OCI-LY3 (cell line): ENCODE measurements around the gene KLHL42.

ENCODE experiments used
- H2AFZ ChIP-seq: fragments of 200-600, 300-600 bp; shearing (Covaris generic); 2 replicates; pipeline ENCODE4 v1.6.0; 2014; ENCODE audit warnings: antibody characterized with exemption, low read depth, low read length
- H3K27ac ChIP-seq: fragments of 200-600, 300-600 bp; sonication (generic); 2 replicates; pipeline ENCODE4 v1.5.1; 2014; ENCODE audit warnings: mild to moderate bottlenecking, low read length, moderate library complexity, mixed read lengths
- H3K27me3 ChIP-seq: fragments of 200-600, 300-600 bp; sonication (generic); 2 replicates; pipeline ENCODE4 v1.6.1; 2014; ENCODE audit warnings: low read depth, low read length, mixed read lengths
- H3K36me3 ChIP-seq: fragments of 200-600, 300-600 bp; sonication (generic); replicated peaks from 2 replicates; pipeline ENCODE3; 2014; ENCODE audit warnings: low read depth, low read length, mixed read lengths
- H3K4me1 ChIP-seq: fragments of 300-600, 200-600 bp; sonication (generic); 2 replicates; pipeline ENCODE4 v1.6.1; 2014; ENCODE audit warnings: low read length, mixed read lengths
- H3K4me2 ChIP-seq: fragments of 200-600, 300-600 bp; sonication (generic); 2 replicates; pipeline ENCODE4 v1.6.1; 2014; ENCODE audit warnings: low read length, mixed read lengths
- H3K4me3 ChIP-seq: fragments of 300-600, 200-600 bp; sonication (generic); 2 replicates; pipeline ENCODE4 v1.5.1; 2014; ENCODE audit warnings: antibody characterized with exemption, mild to moderate bottlenecking, low read length, moderate library complexity
- H3K79me2 ChIP-seq: fragments of 300-600, 200-600 bp; shearing (Covaris generic); 2 replicates; pipeline ENCODE4 v1.6.1; 2014; ENCODE audit warnings: mild to moderate bottlenecking, low read length, mixed read lengths
- H3K9ac ChIP-seq: fragments of 300-600, 200-600 bp; shearing (Covaris generic); 2 replicates; pipeline ENCODE4 v1.6.0; 2014; ENCODE audit warnings: mild to moderate bottlenecking, low read length, moderate library complexity
- H3K9me3 ChIP-seq: fragments of 200-600, 300-600 bp; shearing (Covaris generic); 2 replicates; pipeline ENCODE4 v1.6.1; 2014; ENCODE audit warnings: low read length, mixed read lengths; ENCODE audit not compliant: insufficient read depth
- H4K20me1 ChIP-seq: fragments of 200-600, 300-600 bp; sonication (generic); 2 replicates; pipeline ENCODE4 v1.6.1; 2016; ENCODE audit warnings: low read length, mixed read lengths; ENCODE audit not compliant: insufficient read depth
- EZH2phosphoT487 ChIP-seq: fragments of 200-600 bp; shearing (Covaris generic); IDR thresholded peaks from 2 replicates; pipeline ENCODE4 v1.6.1; 2018; ENCODE audit warnings: antibody characterized with exemption, mixed run types, low read depth
- TF ChIP-seq, protein P1 (sequence below): fragments of 200-600, 300-600 bp; sonication (generic); IDR thresholded peaks from 2 replicates; pipeline ENCODE4 v1.5.1; 2014; ENCODE audit warnings: antibody characterized with exemption, low read length, low read depth

The KLHL42 gene

DNA sequence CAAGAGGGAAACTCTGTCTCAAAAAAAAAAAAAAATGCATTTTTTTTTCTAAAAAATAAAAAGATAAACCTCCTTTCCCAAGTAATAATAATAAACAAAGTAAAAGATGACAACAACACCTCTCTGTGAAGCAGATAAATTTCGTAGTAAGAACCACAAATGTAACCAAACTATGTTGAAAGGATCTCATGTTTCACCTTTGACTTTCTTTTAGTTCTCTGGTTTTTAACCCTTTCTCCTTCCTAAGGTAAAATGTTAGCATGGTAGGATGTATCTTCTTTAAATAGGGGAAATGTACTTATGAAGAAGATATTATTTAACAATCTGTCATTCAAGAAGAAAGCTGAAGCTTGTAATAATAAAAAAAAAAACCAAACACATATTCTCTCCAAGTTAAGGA is 1.8 kb upstream of the KLHL42 start:
- H3K4me2 ChIP-seq, result no peak overlapping the region
- peaks cover 6% of the 10 kb centered on the region for H3K36me3 ChIP-seq
- peaks cover 17% of the 10 kb centered on the region for H3K4me1 ChIP-seq
- H3K27me3 ChIP-seq, result no peaks in the 10 kb centered on the region
- H3K4me3 ChIP-seq, result no peak overlapping the region
- no peaks in the 10 kb centered on the region for H3K9me3 ChIP-seq
- TF ChIP-seq, protein P1, sequence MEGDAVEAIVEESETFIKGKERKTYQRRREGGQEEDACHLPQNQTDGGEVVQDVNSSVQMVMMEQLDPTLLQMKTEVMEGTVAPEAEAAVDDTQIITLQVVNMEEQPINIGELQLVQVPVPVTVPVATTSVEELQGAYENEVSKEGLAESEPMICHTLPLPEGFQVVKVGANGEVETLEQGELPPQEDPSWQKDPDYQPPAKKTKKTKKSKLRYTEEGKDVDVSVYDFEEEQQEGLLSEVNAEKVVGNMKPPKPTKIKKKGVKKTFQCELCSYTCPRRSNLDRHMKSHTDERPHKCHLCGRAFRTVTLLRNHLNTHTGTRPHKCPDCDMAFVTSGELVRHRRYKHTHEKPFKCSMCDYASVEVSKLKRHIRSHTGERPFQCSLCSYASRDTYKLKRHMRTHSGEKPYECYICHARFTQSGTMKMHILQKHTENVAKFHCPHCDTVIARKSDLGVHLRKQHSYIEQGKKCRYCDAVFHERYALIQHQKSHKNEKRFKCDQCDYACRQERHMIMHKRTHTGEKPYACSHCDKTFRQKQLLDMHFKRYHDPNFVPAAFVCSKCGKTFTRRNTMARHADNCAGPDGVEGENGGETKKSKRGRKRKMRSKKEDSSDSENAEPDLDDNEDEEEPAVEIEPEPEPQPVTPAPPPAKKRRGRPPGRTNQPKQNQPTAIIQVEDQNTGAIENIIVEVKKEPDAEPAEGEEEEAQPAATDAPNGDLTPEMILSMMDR, result no peak
- no peak for TF ChIP-seq EZH2phosphoT487
- no peak overlapping the region for H3K9ac ChIP-seq
- no peaks in the 10 kb centered on the region for H4K20me1 ChIP-seq
- H3K27ac ChIP-seq, result no peak overlapping the region
- peaks cover 40% of the 10 kb centered on the region for H3K79me2 ChIP-seq
- no peak overlapping the region for H2AFZ ChIP-seq

DNA sequence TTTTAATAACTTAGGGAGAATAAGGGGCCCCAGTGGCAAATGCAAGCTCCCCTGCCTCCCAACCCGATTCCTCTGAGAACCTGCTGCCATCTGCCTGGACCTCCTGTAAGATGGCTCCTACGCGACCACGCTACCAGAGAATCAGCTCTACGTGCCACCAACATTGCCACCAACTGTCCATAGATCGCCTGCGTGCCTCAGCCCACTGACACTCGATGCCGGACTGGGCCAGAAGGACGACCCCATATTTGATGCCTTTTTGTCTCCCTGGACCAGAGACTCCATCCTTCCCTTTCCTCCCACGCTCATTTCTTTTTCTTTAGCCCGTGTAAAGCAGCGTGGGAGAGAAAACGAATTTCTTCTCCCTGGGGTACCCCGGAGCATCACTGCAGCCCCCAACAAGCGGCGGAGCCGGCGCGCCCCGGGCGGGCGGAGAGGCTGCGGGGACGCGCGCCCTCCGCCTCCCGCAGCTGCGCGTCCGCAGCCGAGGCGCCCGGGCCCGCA is 565 bp upstream of the KLHL42 start:
- H3K4me3 ChIP-seq, result peak overlapping the region; percentile 96
- no peaks in the 10 kb centered on the region for H3K9me3 ChIP-seq
- H3K79me2 ChIP-seq, result peaks cover 49% of the 10 kb centered on the region
- peaks cover 6% of the 10 kb centered on the region for H3K36me3 ChIP-seq
- TF ChIP-seq EZH2phosphoT487, result no peak
- TF ChIP-seq, protein P1, result no peak
- peak overlapping the region; percentile 97 for H2AFZ ChIP-seq
- no peaks in the 10 kb centered on the region for H3K27me3 ChIP-seq
- peak overlapping the region; percentile 48 for H3K27ac ChIP-seq
- peaks cover 17% of the 10 kb centered on the region for H3K4me1 ChIP-seq
- peak overlapping the region; percentile 96 for H3K4me2 ChIP-seq
- H3K9ac ChIP-seq, result peak overlapping the region; percentile 92
- H4K20me1 ChIP-seq, result no peaks in the 10 kb centered on the region

DNA sequence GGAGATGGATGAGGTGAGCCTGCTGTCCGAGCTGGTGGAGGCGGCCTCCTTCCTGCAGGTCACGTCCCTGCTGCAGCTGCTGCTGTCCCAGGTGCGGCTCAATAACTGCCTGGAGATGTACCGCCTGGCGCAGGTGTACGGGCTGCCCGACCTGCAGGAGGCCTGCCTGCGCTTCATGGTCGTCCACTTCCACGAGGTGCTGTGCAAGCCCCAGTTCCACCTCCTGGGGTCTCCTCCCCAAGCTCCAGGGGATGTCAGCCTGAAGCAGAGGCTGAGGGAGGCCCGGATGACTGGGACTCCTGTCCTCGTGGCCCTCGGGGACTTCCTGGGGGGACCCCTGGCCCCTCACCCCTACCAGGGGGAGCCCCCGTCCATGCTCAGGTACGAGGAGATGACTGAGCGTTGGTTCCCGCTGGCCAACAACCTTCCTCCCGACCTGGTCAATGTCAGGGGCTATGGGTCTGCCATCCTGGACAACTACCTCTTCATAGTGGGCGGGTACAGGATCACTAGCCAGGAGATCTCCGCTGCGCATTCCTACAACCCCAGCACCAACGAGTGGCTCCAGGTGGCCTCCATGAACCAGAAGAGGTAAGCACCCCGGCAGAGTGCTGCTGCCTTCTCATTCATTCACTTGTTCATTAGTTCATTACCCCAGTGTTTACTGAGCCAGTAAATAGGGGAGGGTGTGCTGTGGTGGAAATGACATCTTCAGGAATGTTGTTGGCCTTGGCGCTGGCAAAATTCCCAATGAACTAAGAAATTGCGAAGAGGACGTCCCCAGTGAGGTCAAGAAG is 777 bp downstream of the KLHL42 start:
- Histone ChIP-seq H2AFZ (peak overlapping the region; percentile 71), H4K20me1 (no peaks in the 10 kb centered on the region), H3K27me3 (no peaks in the 10 kb centered on the region), H3K9me3 (no peaks in the 10 kb centered on the region), H3K27ac (peak overlapping the region; percentile 48), H3K9ac (peak overlapping the region; percentile 92), H3K4me2 (peak overlapping the region; percentile 96), H3K79me2 (peaks cover 61% of the 10 kb centered on the region), H3K4me1 (peaks cover 17% of the 10 kb centered on the region), H3K36me3 (peaks cover 8% of the 10 kb centered on the region), H3K4me3 (peak overlapping the region; percentile 96)
- TF ChIP-seq, protein P1, result peak; percentile 5; the same call in 1 of the 2 replicates
- no peak for TF ChIP-seq EZH2phosphoT487

DNA sequence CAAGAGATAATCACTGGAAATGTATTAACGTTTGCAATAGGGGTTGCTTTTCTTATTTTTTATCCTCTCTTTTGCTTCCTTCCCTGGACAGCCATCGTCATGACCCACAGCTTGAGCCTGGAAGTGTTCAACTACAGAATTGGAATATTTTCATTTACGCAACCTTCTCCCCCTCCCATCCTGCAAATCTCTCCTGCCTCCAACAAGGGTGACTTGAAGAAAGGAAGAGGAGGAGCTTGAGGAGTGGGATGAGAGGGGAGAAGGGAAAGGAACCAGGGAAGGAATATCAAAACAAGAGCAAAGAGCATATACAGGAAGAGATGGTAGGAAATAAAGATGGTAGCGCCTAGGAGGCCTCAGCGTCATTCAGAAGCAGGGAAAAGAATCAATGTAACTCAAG is 1.6 kb downstream of the KLHL42 start:
- Histone ChIP-seq H3K27ac (no peak overlapping the region), H3K9ac (no peak overlapping the region), H3K9me3 (no peaks in the 10 kb centered on the region), H2AFZ (no peak overlapping the region), H3K4me1 (peaks cover 17% of the 10 kb centered on the region), H3K27me3 (no peaks in the 10 kb centered on the region), H3K79me2 (peaks cover 69% of the 10 kb centered on the region), H3K4me2 (peak overlapping the region; percentile 96), H3K4me3 (peak overlapping the region; percentile 96; the same call in 1 of the 2 replicates), H4K20me1 (no peaks in the 10 kb centered on the region), H3K36me3 (peaks cover 15% of the 10 kb centered on the region)
- TF ChIP-seq, protein P1, result no peak
- no peak for TF ChIP-seq EZH2phosphoT487
